HCT116 (cell line): Measurements from ENCODE around the gene STIMATE. TPM values are rescaled to one million over a fixed set of nuclear protein-coding genes. Genes with fewer than 3 reads are reported as not detected.

ENCODE experiments used
- ATAC-seq: fragments of 200-7000 bp; cut with Tn5 transposase; 2 replicates; pipeline ENCODE4 v1.9.1; 2020; ENCODE audit warnings: mild to moderate bottlenecking, moderate library complexity
- BruUV-seq: library from RNA; stranded (reverse); fragments of 400-500 nt; replicated peaks from 2 replicates; lab custom pipeline; 2021; lab: Mats Ljungman, UMichigan
- CTCF ChIA-PET: fragments of 300-600 bp; sonication (Branson Sonifier 250); formaldehyde crosslinking; loops from one replicate; lab custom pipeline; 2021; ENCODE audit warnings: antibody characterized with exemption; lab: Charles Lee
- POLR2A ChIA-PET: fragments of 300-600, 350-600 bp; sonication (Branson Sonifier 250); formaldehyde crosslinking; loops from one replicate; lab custom pipeline; 2021; ENCODE audit warnings: antibody characterized with exemption; lab: Charles Lee
- RAD21 ChIA-PET, 2 experiments: fragments of 300-600 bp; sonication (Branson Sonifier 250); formaldehyde crosslinking; loops; one replicate each; lab custom pipeline; 2023; ENCODE audit warnings: low total read pairs in 2 of 2; ENCODE audit not compliant: uncharacterized antibody in 2 of 2, unreplicated experiment in 2 of 2, low non-redundant PET in 1 of 2; lab: Charles Lee
- DNase-seq: peaks from one replicate; pipeline ENCODE4 v3.0.0-alpha.2; 2010; ENCODE audit warnings: low read depth, low spot score
- H2AFZ ChIP-seq: fragments of 200-600 bp; shearing (Covaris generic), sonication (generic); 2 replicates; pipeline ENCODE4 v1.6.1; 2017; ENCODE audit warnings: low read depth, mixed run types, mixed read lengths, antibody characterized with exemption, low read length; ENCODE audit not compliant: poor library complexity, severe bottlenecking
- H3K27ac ChIP-seq: 2 replicates; pipeline ENCODE4 v1.5.1; 2012; ENCODE audit warnings: low read depth, low read length
- H3K27me3 ChIP-seq: fragments of 200-600 bp; sonication (generic); 2 replicates; pipeline ENCODE4 v1.6.1; 2016; ENCODE audit warnings: mixed run types, low read length, mixed read lengths; ENCODE audit not compliant: insufficient read depth
- H3K36me3 ChIP-seq, 2 experiments: fragments of 200-500 bp in 1 of 2; fragments of 200-600 bp in 1 of 2; sonication (Bioruptor generic) in 1 of 2; sonication (generic) in 1 of 2; 2 replicates each; pipeline versions ENCODE4 v1.5.1 to v1.6.1; 2014 to 2016; ENCODE audit warnings: low read length in 2 of 2, inconsistent platforms in 1 of 2, mixed read lengths in 1 of 2, mixed run types in 1 of 2; ENCODE audit not compliant: insufficient read depth in 2 of 2, control insufficient read depth in 1 of 2
- H3K4me1 ChIP-seq, 2 experiments: fragments of 200-600 bp in 1 of 2; sonication (generic) in 1 of 2; 2 replicates each; pipeline versions ENCODE4 v1.5.1 to v1.6.1; 2012 to 2017; ENCODE audit warnings: low read length in 2 of 2, inconsistent platforms in 1 of 2, mild to moderate bottlenecking in 1 of 2, mixed read lengths in 1 of 2, mixed run types in 1 of 2, moderate library complexity in 1 of 2; ENCODE audit not compliant: insufficient read depth in 2 of 2, control insufficient read depth in 1 of 2
- H3K4me2 ChIP-seq: fragments of 200-600 bp; sonication (generic); 2 replicates; pipeline ENCODE4 v1.6.1; 2017; ENCODE audit warnings: mixed run types, low read length, mixed read lengths
- H3K4me3 ChIP-seq, 2 experiments: fragments of 200-600 bp in 1 of 2; sonication (generic) in 1 of 2; replicated peaks in 1 of 2; 2 replicates each; pipeline ENCODE4 v1.5.1; 2011 to 2016; ENCODE audit warnings: low read length in 2 of 2, control low read depth in 1 of 2, low read depth in 1 of 2, mild to moderate bottlenecking in 1 of 2, mixed read lengths in 1 of 2, mixed run types in 1 of 2
- H3K79me2 ChIP-seq: fragments of 200-600 bp; sonication (generic); 2 replicates; pipeline ENCODE4 v1.6.1; 2017; ENCODE audit warnings: mild to moderate bottlenecking, mixed run types, low read length, moderate library complexity, mixed read lengths; ENCODE audit not compliant: insufficient read depth
- H3K9ac ChIP-seq: fragments of 200-600 bp; sonication (generic); 2 replicates; pipeline ENCODE4 v1.6.1; 2016; ENCODE audit warnings: low read length, mixed read lengths
- H3K9me2 ChIP-seq: fragments of 200-600 bp; sonication (generic), shearing (Covaris generic); 2 replicates; pipeline ENCODE4 v1.6.1; 2017; ENCODE audit warnings: mixed run types, mild to moderate bottlenecking, moderate library complexity; ENCODE audit not compliant: insufficient read depth
- H3K9me3 ChIP-seq, 2 experiments: fragments of 200-500 bp in 1 of 2; fragments of 200-600 bp in 1 of 2; sonication (Bioruptor generic) in 1 of 2; sonication (generic) in 1 of 2; 2 replicates each; pipeline ENCODE4 v1.6.1; 2014 to 2017; ENCODE audit warnings: low read length in 2 of 2, mixed read lengths in 2 of 2, inconsistent platforms in 1 of 2, low read depth in 1 of 2, mild to moderate bottlenecking in 1 of 2, mixed run types in 1 of 2, moderate library complexity in 1 of 2; ENCODE audit not compliant: control insufficient read depth in 1 of 2, insufficient read depth in 1 of 2
- H4K20me1 ChIP-seq: fragments of 200-600 bp; sonication (generic), shearing (Covaris generic); 2 replicates; pipeline ENCODE4 v1.6.1; 2017; ENCODE audit warnings: mixed run types, mild to moderate bottlenecking, moderate library complexity; ENCODE audit not compliant: insufficient read depth
- ATF3 ChIP-seq: IDR thresholded peaks from 2 replicates; pipeline ENCODE4 v1.6.1; 2012
- CBX3 ChIP-seq: IDR thresholded peaks from 2 replicates; pipeline ENCODE4 v1.6.1; 2012; ENCODE audit warnings: low read depth
- CEBPB ChIP-seq: IDR thresholded peaks from 2 replicates; pipeline ENCODE4 v1.6.1; 2012; ENCODE audit warnings: low read depth
- EGR1 ChIP-seq: IDR thresholded peaks from 2 replicates; pipeline ENCODE4 v1.6.1; 2012; ENCODE audit warnings: low read depth
- ELF1 ChIP-seq: IDR thresholded peaks from 2 replicates; pipeline ENCODE4 v1.6.1; 2012; ENCODE audit warnings: low read depth, borderline replicate concordance
- EZH2 ChIP-seq: fragments of 200-600 bp; sonication (generic); IDR thresholded peaks from 2 replicates; pipeline ENCODE4 v1.6.1; 2017; ENCODE audit warnings: antibody characterized with exemption, mixed run types
- EZH2phosphoT487 ChIP-seq: fragments of 200-600 bp; IDR thresholded peaks from 2 replicates; pipeline ENCODE4 v1.6.1; 2018; ENCODE audit warnings: antibody characterized with exemption, borderline replicate concordance
- FOSL1 ChIP-seq: IDR thresholded peaks from 2 replicates; pipeline ENCODE4 v1.6.1; 2012; ENCODE audit warnings: low read depth
- POLR2AphosphoS5 ChIP-seq: IDR thresholded peaks from 2 replicates; pipeline ENCODE4 v1.6.1; 2011; ENCODE audit warnings: mild to moderate bottlenecking, low read depth, low read length, moderate library complexity
- REST ChIP-seq: IDR thresholded peaks from 2 replicates; pipeline ENCODE4 v1.6.1; 2012; ENCODE audit warnings: low read depth
- SP1 ChIP-seq: IDR thresholded peaks from 2 replicates; pipeline ENCODE4 v1.6.1; 2012; ENCODE audit warnings: low read depth
- TCF7L2 ChIP-seq: IDR thresholded peaks from 2 replicates; pipeline ENCODE4 v1.7.0; 2011; ENCODE audit warnings: borderline replicate concordance, inconsistent platforms; ENCODE audit not compliant: insufficient read depth, insufficient read length; ENCODE audit errors: extremely low read depth
- YY1 ChIP-seq: IDR thresholded peaks from 2 replicates; pipeline ENCODE4 v1.6.1; 2011; ENCODE audit warnings: low read length, low read depth, moderate library complexity, mild to moderate bottlenecking; ENCODE audit not compliant: insufficient replicate concordance; ENCODE audit errors: extremely low read depth
- ZBTB33 ChIP-seq: IDR thresholded peaks from 2 replicates; pipeline ENCODE4 v1.6.1; 2011; ENCODE audit warnings: mild to moderate bottlenecking, low read length, moderate library complexity; ENCODE audit not compliant: insufficient replicate concordance; ENCODE audit errors: extremely low read depth
- ZFX ChIP-seq: fragments of 450-650 bp; IDR thresholded peaks from 2 replicates; pipeline ENCODE4 v1.6.1; 2017
- ZNF274 ChIP-seq: fragments of 200-500 bp; sonication (Bioruptor generic); IDR thresholded peaks from 2 replicates; pipeline ENCODE4 v1.6.1; 2014; ENCODE audit warnings: mild to moderate bottlenecking, low read depth, low read length, inconsistent platforms
- intact Hi-C: fragments of 100-400 bp; cut with micrococcal nuclease; formaldehyde crosslinking; loops from 2 replicates; pipeline ENCODE4 v1.10.0; 2022
- total RNA-seq: library from RNA; stranded (reverse); gene quantifications from one replicate; pipeline ENCODE4 v1.2.1, GENCODE V29; 2021; ENCODE audit not compliant: unreplicated experiment
- TF ChIP-seq, protein P1 (sequence below): IDR thresholded peaks from 2 replicates; pipeline ENCODE4 v1.6.1; 2012
- TF ChIP-seq, protein P2 (sequence below), 3 experiments: fragments of 200-600 bp in 1 of 3; sonication (generic) in 1 of 3; IDR thresholded peaks in 2 of 3; conservative IDR thresholded peaks in 1 of 3; 2 replicates each; pipeline ENCODE4 v1.5.1; 2012 to 2017; ENCODE audit warnings: low read depth in 2 of 3, low read length in 2 of 3, antibody characterized with exemption in 1 of 3, borderline replicate concordance in 1 of 3, control low read depth in 1 of 3, mild to moderate bottlenecking in 1 of 3, mixed read lengths in 1 of 3, mixed run types in 1 of 3, moderate library complexity in 1 of 3; ENCODE audit not compliant: insufficient read depth in 1 of 3

Gene STIMATE
- total RNA-seq, 1 experiment from 2014 or later: 20.2 TPM

- ATAC-seq: no peak
- Histone ChIP-seq H3K27ac (no peak overlapping the region), H3K36me3 (no peaks in the 10 kb centered on the region), H3K79me2 (no peaks in the 10 kb centered on the region), H3K4me3 (no peak overlapping the region), H3K9me2 (no peaks in the 10 kb centered on the region), H3K27me3 (no peaks in the 10 kb centered on the region), H4K20me1 (no peaks in the 10 kb centered on the region), H3K4me2 (no peak overlapping the region), H3K9ac (no peak overlapping the region), H3K4me1 (peaks cover 20 to 22% of the 10 kb centered on the region in 2 experiments), H3K9me3 (no peaks in the 10 kb centered on the region)
- ChIA-PET POLR2A (no interaction called here), RAD21 (no interaction called here), CTCF (no interaction called here)
- BruUV-seq: no TSS peak
- intact Hi-C loops: no loop called here
- no peak for DNase-seq
- TF ChIP-seq, protein P1, sequence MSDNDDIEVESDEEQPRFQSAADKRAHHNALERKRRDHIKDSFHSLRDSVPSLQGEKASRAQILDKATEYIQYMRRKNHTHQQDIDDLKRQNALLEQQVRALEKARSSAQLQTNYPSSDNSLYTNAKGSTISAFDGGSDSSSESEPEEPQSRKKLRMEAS: no peak
- no peak for TF ChIP-seq POLR2AphosphoS5
- TF ChIP-seq YY1: no peak
- TF ChIP-seq ZNF274: no peak
- no peak for TF ChIP-seq SP1
- no peak for TF ChIP-seq ATF3
- TF ChIP-seq CEBPB: no peak
- no peak for TF ChIP-seq ZBTB33
- TF ChIP-seq FOSL1: no peak
- no peak for TF ChIP-seq REST
- no peak for TF ChIP-seq EZH2phosphoT487
- no peak for TF ChIP-seq ZFX
- no peak for TF ChIP-seq ELF1
- no peak for TF ChIP-seq EZH2
- TF ChIP-seq TCF7L2: no peak
- no peak for TF ChIP-seq EGR1
- no peak for TF ChIP-seq CBX3
- TF ChIP-seq, protein P2, sequence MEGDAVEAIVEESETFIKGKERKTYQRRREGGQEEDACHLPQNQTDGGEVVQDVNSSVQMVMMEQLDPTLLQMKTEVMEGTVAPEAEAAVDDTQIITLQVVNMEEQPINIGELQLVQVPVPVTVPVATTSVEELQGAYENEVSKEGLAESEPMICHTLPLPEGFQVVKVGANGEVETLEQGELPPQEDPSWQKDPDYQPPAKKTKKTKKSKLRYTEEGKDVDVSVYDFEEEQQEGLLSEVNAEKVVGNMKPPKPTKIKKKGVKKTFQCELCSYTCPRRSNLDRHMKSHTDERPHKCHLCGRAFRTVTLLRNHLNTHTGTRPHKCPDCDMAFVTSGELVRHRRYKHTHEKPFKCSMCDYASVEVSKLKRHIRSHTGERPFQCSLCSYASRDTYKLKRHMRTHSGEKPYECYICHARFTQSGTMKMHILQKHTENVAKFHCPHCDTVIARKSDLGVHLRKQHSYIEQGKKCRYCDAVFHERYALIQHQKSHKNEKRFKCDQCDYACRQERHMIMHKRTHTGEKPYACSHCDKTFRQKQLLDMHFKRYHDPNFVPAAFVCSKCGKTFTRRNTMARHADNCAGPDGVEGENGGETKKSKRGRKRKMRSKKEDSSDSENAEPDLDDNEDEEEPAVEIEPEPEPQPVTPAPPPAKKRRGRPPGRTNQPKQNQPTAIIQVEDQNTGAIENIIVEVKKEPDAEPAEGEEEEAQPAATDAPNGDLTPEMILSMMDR (IDR thresholded peaks at IDR 0.05 in 2 of 3, conservative IDR thresholded peaks at IDR 0.05 in 1 of 3; ENCODE audit: borderline replicate concordance in 1 of 3, insufficient read depth in 1 of 3, low read depth in 2 of 3, low read length in 2 of 3): no peak
- TF ChIP-seq, all 23 proteins: peak for 0
- H2AFZ ChIP-seq: no peak overlapping the region
These were observed 67.9 kb downstream of the STIMATE start for GRCh38 chr3:52829482-52829881.
